DMS79 treated with DMSO at 0.1 percent for 48 hours (cell line): ENCODE data around the gene NPLOC4.
"Not testable (repeated sequence)": the region's sequence is repeated elsewhere in the genome, so short reads cannot be mapped to it uniquely, and the experiment has no call there.

Experiments used
- DNase-seq: peaks from one replicate; lab custom pipeline; 2025; lab: John Stamatoyannopoulos, UW

NPLOC4 gene

GRCh38 chr17:81635431-81635830 is 1.5 kb downstream of the NPLOC4 start:
- no peak for DNase-seq

- no peak for DNase-seq
These were observed 5.4 kb downstream of the NPLOC4 start for GRCh38 chr17:81631482-81631881.

- DNase-seq = no peak
These were observed 6.6 kb downstream of the NPLOC4 start for GRCh38 chr17:81630274-81630673.

- no peak for DNase-seq
These were observed 15.3 kb downstream of the NPLOC4 start for GRCh38 chr17:81621494-81622130.

GRCh38 chr17:81618307-81618706 is 18.6 kb downstream of the NPLOC4 start:
- not testable (repeated sequence) for DNase-seq

- DNase-seq = no peak
These were observed 20.0 kb downstream of the NPLOC4 start for GRCh38 chr17:81616877-81617276.

GRCh38 chr17:81615401-81615930 is 21.4 kb downstream of the NPLOC4 start:
- no peak for DNase-seq

GRCh38 chr17:81612172-81612970 is 24.5 kb downstream of the NPLOC4 start:
- DNase-seq = no peak

- no peak for DNase-seq
These were observed 27.2 kb downstream of the NPLOC4 start for GRCh38 chr17:81609541-81610311.

- no peak for DNase-seq
These were observed 28.3 kb downstream of the NPLOC4 start for GRCh38 chr17:81608605-81609004.

- no peak for DNase-seq
These were observed 28.8 kb downstream of the NPLOC4 start for GRCh38 chr17:81608082-81608481.

- no peak for DNase-seq
These were observed 29.5 kb downstream of the NPLOC4 start for GRCh38 chr17:81607431-81607830.

GRCh38 chr17:81603846-81604610 is 32.9 kb downstream of the NPLOC4 start:
- no peak for DNase-seq

GRCh38 chr17:81601525-81602120 is 35.3 kb downstream of the NPLOC4 start:
- DNase-seq = peak; percentile 43

GRCh38 chr17:81599719-81600486 is 37.0 kb downstream of the NPLOC4 start:
- no peak for DNase-seq

GRCh38 chr17:81593105-81593871 is 43.6 kb downstream of the NPLOC4 start:
- DNase-seq = no peak

GRCh38 chr17:81591971-81592370 is 44.9 kb downstream of the NPLOC4 start:
- DNase-seq = no peak

GRCh38 chr17:81590121-81590520 is 46.8 kb downstream of the NPLOC4 start:
- DNase-seq = no peak

GRCh38 chr17:81589612-81590011 is 47.3 kb downstream of the NPLOC4 start:
- no peak for DNase-seq

- no peak for DNase-seq
These were observed 50.8 kb downstream of the NPLOC4 start for GRCh38 chr17:81586096-81586495.
